Adrenal gland (tissue), 5 donors: Measurements from ENCODE around the gene HSPA13.

Source experiments
- CTCF ChIP-seq, 6 experiments: fragments of 450-650 bp in 4 of 6; fragments of 200-600 bp in 2 of 6; sonication (generic) in 1 of 6; IDR thresholded peaks; 1 replicate in 5 of 6; 2 replicates in 1 of 6; pipeline versions ENCODE4 v1.5.1 to v1.8.0; 2016 to 2021; ENCODE audit warnings: antibody characterized with exemption in 6 of 6, mild to moderate bottlenecking in 2 of 6, moderate library complexity in 1 of 6
- POLR2A ChIP-seq, 2 donors: fragments of 450-650 bp; IDR thresholded peaks; one replicate each; pipeline ENCODE4 v1.6.1; 2017; ENCODE audit warnings: antibody characterized with exemption in 2 of 2, mild to moderate bottlenecking in 2 of 2, moderate library complexity in 1 of 2
- donor health status: DM: no; HTN: no; CAD: no.

- TF ChIP-seq CTCF (IDR thresholded peaks at IDR 0.05): no peak
- no peak for TF ChIP-seq POLR2A (IDR thresholded peaks at IDR 0.05)
Observed at GRCh38 chr21:14361958-14362357, 21.0 kb downstream of the HSPA13 start.
